HepG2 (cell line): ENCODE measurements around the gene CTNNBL1. TPM values are rescaled to one million over a fixed set of nuclear protein-coding genes. Genes with fewer than 3 reads are reported as not detected.

Experiments
- ATAC-seq: fragments of 200-7000 bp; cut with Tn5 transposase; 3 replicates; pipeline ENCODE4 v1.9.1; 2020; ENCODE audit warnings: mild to moderate bottlenecking, moderate library complexity
- BruUV-seq: library from RNA; stranded (reverse); fragments of 400-500 nt; replicated peaks from 2 replicates; lab custom pipeline; 2021; lab: Mats Ljungman, UMichigan
- CTCF ChIA-PET: fragments of 300-600 bp; formaldehyde crosslinking; extraction: SDS; loops from one replicate; lab custom pipeline; 2021; ENCODE audit warnings: low total read pairs, inconsistent platforms, low intra/inter-chr PET ratio; lab: Yijun Ruan, JAX
- POLR2A ChIA-PET: fragments of 350-600 bp; sonication (Branson Sonifier 250); formaldehyde crosslinking; loops from one replicate; lab custom pipeline; 2020; ENCODE audit warnings: antibody characterized with exemption, inconsistent platforms; lab: Yijun Ruan, JAX
- DNase-seq: peaks from one replicate; pipeline ENCODE4 v3.0.0-alpha.2; 2015; ENCODE audit warnings: low spot score
- FAIRE-seq: peaks from 3 replicates; lab custom pipeline; 2011; peaks lifted over from hg19 to GRCh38; lab: Jason Lieb, UNC
- H2AFZ ChIP-seq: one replicate; pipeline ENCODE4 v1.6.1; 2011; ENCODE audit warnings: low read length, inconsistent platforms
- H3K27ac ChIP-seq: fragments of 300-600 bp; 3 replicates; pipeline ENCODE4 v1.8.0; 2011; ENCODE audit warnings: mixed run types, mild to moderate bottlenecking, mixed read lengths, low read length, inconsistent platforms; ENCODE audit not compliant: insufficient read depth; ENCODE audit errors: extremely low read length
- H3K27me3 ChIP-seq, 2 experiments: fragments of 200-600 bp in 1 of 2; 2 replicates in 1 of 2; 3 replicates in 1 of 2; pipeline versions ENCODE4 v1.6.0 to v1.8.0; 2011; ENCODE audit warnings: low read length in 2 of 2, mild to moderate bottlenecking in 2 of 2, moderate library complexity in 2 of 2, inconsistent platforms in 1 of 2; ENCODE audit not compliant: insufficient read depth in 2 of 2, control insufficient read depth in 1 of 2
- H3K36me3 ChIP-seq, 2 experiments: fragments of 200-600 bp in 1 of 2; replicated peaks in 1 of 2; 2 replicates in 1 of 2; 3 replicates in 1 of 2; pipeline versions ENCODE4 v1.5.1 to v1.8.0; 2011; ENCODE audit warnings: low read length in 2 of 2, inconsistent platforms in 1 of 2; ENCODE audit not compliant: insufficient read depth in 2 of 2, control insufficient read depth in 1 of 2
- H3K4me1 ChIP-seq: 2 replicates; pipeline ENCODE4 v1.5.1; 2012; ENCODE audit warnings: low read length, inconsistent platforms; ENCODE audit not compliant: insufficient read depth
- H3K4me2 ChIP-seq: 2 replicates; pipeline ENCODE4 v1.6.0; 2011; ENCODE audit warnings: low read depth, low read length, inconsistent platforms
- H3K4me3 ChIP-seq, 3 experiments: fragments of 200-600 bp in 1 of 3; sonication (generic), shearing (Covaris generic) in 1 of 3; replicated peaks in 1 of 3; 2 replicates each; pipeline ENCODE4 v1.5.1; 2011 to 2016; ENCODE audit warnings: low read length in 3 of 3, inconsistent platforms in 2 of 3, low read depth in 2 of 3, mild to moderate bottlenecking in 2 of 3, control low read depth in 1 of 3, mixed read lengths in 1 of 3; ENCODE audit not compliant: insufficient read depth in 1 of 3
- H3K79me2 ChIP-seq: one replicate; pipeline ENCODE4 v1.6.1; 2011; ENCODE audit warnings: low read length, inconsistent platforms; ENCODE audit not compliant: insufficient read depth
- H3K9ac ChIP-seq: 2 replicates; pipeline ENCODE4 v1.6.0; 2011; ENCODE audit warnings: mild to moderate bottlenecking, low read depth, low read length, inconsistent platforms; ENCODE audit not compliant: insufficient read depth
- H3K9me3 ChIP-seq: 2 replicates; pipeline ENCODE4 v1.5.1; 2012; ENCODE audit warnings: mild to moderate bottlenecking, low read length
- H4K20me1 ChIP-seq: 2 replicates; pipeline ENCODE4 v1.6.0; 2011; ENCODE audit warnings: inconsistent platforms, mild to moderate bottlenecking, low read length, moderate library complexity; ENCODE audit not compliant: insufficient read depth
- GLI4 ChIP-seq: sonication (generic); formaldehyde crosslinking; IDR thresholded peaks from 2 replicates; pipeline ENCODE4 v1.5.1; 2020; ENCODE audit warnings: missing genetic modification reagents, mild to moderate bottlenecking, moderate library complexity, borderline replicate concordance
- GPN1 ChIP-seq: sonication (generic); formaldehyde crosslinking; IDR thresholded peaks from 2 replicates; pipeline ENCODE4 v1.5.1; 2020; ENCODE audit warnings: missing genetic modification reagents, borderline replicate concordance
- GZF1 ChIP-seq: sonication (generic); formaldehyde crosslinking; IDR thresholded peaks from 2 replicates; pipeline ENCODE4 v1.5.1; 2020; ENCODE audit warnings: mild to moderate bottlenecking, missing genetic modification reagents
- HIC2 ChIP-seq: sonication (generic); formaldehyde crosslinking; IDR thresholded peaks from 2 replicates; pipeline ENCODE4 v1.9.0; 2022; ENCODE audit warnings: low read depth, missing genetic modification reagents
- HNRNPL ChIP-seq: fragments of 200-400 bp; formaldehyde crosslinking; IDR thresholded peaks from 2 replicates; pipeline ENCODE4 v1.6.1; 2017; ENCODE audit warnings: mild to moderate bottlenecking, low read depth, low read length
- IRF2 ChIP-seq: IDR thresholded peaks from 2 replicates; pipeline ENCODE4 v1.6.1; 2018; ENCODE audit warnings: missing genetic modification reagents, missing compliant biosample characterization
- ISL2 ChIP-seq: sonication (generic); formaldehyde crosslinking; IDR thresholded peaks from 2 replicates; pipeline ENCODE4 v1.5.0; 2020; ENCODE audit warnings: missing genetic modification reagents
- JUN ChIP-seq: sonication (generic); formaldehyde crosslinking; IDR thresholded peaks from 2 replicates; pipeline ENCODE4 v1.4.0; 2020; ENCODE audit warnings: mild to moderate bottlenecking, missing genetic modification reagents
- NFIC ChIP-seq: IDR thresholded peaks from 2 replicates; pipeline ENCODE4 v1.6.1; 2012; ENCODE audit warnings: mild to moderate bottlenecking, low read length, inconsistent platforms
- SUZ12 ChIP-seq: fragments of 150-350 bp; IDR thresholded peaks from 2 replicates; pipeline ENCODE4 v1.6.1; 2014; ENCODE audit warnings: low read depth, low read length
- ZBTB33 ChIP-seq: sonication (generic); formaldehyde crosslinking; IDR thresholded peaks from 2 replicates; pipeline ENCODE4 v1.4.0; 2020; ENCODE audit warnings: missing genetic modification reagents
- ZNF232 ChIP-seq: sonication (generic); formaldehyde crosslinking; IDR thresholded peaks from 2 replicates; pipeline ENCODE4 v1.4.0; 2020; ENCODE audit warnings: missing genetic modification reagents, borderline replicate concordance
- ZNF501 ChIP-seq: sonication (generic); formaldehyde crosslinking; IDR thresholded peaks from 2 replicates; pipeline ENCODE4 v1.5.1; 2020; ENCODE audit warnings: mild to moderate bottlenecking, moderate library complexity, missing genetic modification reagents
- ZSCAN25 ChIP-seq: sonication (generic); formaldehyde crosslinking; IDR thresholded peaks from 2 replicates; pipeline ENCODE4 v1.8.0; 2022; ENCODE audit warnings: mild to moderate bottlenecking, missing genetic modification reagents
- WGBS: methylation state at CpG from one replicate; pipeline ENCODE4 v1.1.6; 2017; ENCODE audit warnings: low lambda C conversion rate; 5-methylcytosine and 5-hydroxymethylcytosine counted together
- in situ Hi-C: cut with HindIII; loops from 2 replicates; pipeline ENCODE4 v1.10.0; 2017; ENCODE audit warnings: low pct_unique_long_range_greater_than_20kb; ENCODE audit not compliant: extremely low pct_ligation_motif_present
- intact Hi-C: fragments of 100-400 bp; cut with micrococcal nuclease; formaldehyde crosslinking; loops from one replicate; pipeline ENCODE4 v1.10.0; 2022; ENCODE audit not compliant: unreplicated experiment
- polyA plus RNA-seq, 8 experiments: library from polyadenylated mRNA; depleted of rRNA in 3 of 8; stranded (reverse) in 7 of 8; unstranded in 1 of 8; fragments of >200 nt; fragmentation: Illumina TruSeq in 4 of 8; extraction: Trizol in 4 of 8; gene quantifications; 2 replicates each; pipeline versions ENCODE4 v1.2.1 to v1.2.3, GENCODE V29; 2011 to 2016; ENCODE audit warnings: low read depth in 4 of 8, missing spikeins in 1 of 8, mixed read lengths in 1 of 8; ENCODE audit not compliant: insufficient read depth in 1 of 8
- total RNA-seq, 5 experiments: library from RNA; depleted of rRNA; stranded (reverse); fragments of >200 nt; fragmentation: Illumina TruSeq; extraction: Trizol; gene quantifications; 2 replicates each; pipeline ENCODE4 v1.2.3, GENCODE V29; 2016; ENCODE audit warnings: low read depth in 1 of 5
- TF ChIP-seq, protein P1 (sequence below): sonication (generic); formaldehyde crosslinking; IDR thresholded peaks from 2 replicates; pipeline ENCODE4 v1.5.0; 2020; ENCODE audit warnings: mild to moderate bottlenecking, missing genetic modification reagents
- TF ChIP-seq, protein P2 (sequence below): sonication (generic); formaldehyde crosslinking; IDR thresholded peaks from 2 replicates; pipeline ENCODE4 v1.4.0; 2020; ENCODE audit warnings: missing genetic modification reagents

Gene CTNNBL1
- total and polyA plus RNA-seq, 2 of the 13 experiments (the other 11 are each of a cell fraction or from before 2014, with no cell fraction given): 49.3 to 94.6 TPM

DNA sequence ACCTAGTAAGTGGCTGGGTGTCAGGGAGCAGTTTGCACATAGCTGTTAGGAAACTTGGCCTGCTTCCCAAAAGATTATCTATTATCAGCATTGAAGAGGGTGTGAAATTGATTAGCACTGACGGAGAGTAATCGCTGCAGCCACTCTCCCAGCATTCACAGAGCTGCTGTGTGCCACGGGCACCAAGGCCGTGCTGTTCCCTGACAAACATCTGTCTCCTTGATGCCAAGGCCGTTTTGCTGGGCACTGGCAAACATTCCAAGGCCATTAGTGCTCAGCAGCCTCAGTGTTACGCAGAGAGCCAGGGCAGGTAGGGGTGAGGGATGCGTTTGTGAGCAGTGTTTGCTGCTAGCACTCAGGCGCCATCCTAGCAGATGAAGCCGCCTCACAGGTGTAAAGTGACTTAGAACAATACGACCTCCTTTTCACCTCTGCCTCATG lies 151.4 kb downstream of the CTNNBL1 start:
- H4K20me1 ChIP-seq: no peaks in the 10 kb centered on the region
- ChIA-PET POLR2A (no interaction called here), CTCF (no interaction called here)
- no peak overlapping the region for H3K4me2 ChIP-seq
- WGBS: 91% methylated on average over 10 of the region's 10 CpGs
- no peak overlapping the region for H2AFZ ChIP-seq
- no peaks in the 10 kb centered on the region for H3K27me3 ChIP-seq
- no peak overlapping the region for H3K4me3 ChIP-seq
- FAIRE-seq (no peak), ATAC-seq (no peak), DNase-seq (no peak)
- 0 out of 2 replicates have a peak, but pooled peaks cover 5% of the 10 kb centered on the region for H3K4me1 ChIP-seq
- BruUV-seq: no TSS peak
- H3K79me2 ChIP-seq: no peaks in the 10 kb centered on the region
- in situ Hi-C loops (no loop called here), intact Hi-C loops (no loop called here)
- H3K9ac ChIP-seq: no peak overlapping the region
- H3K27ac ChIP-seq: no peak overlapping the region
- H3K9me3 ChIP-seq: no peaks in the 10 kb centered on the region
- H3K36me3 ChIP-seq: peaks cover 26 to 59% of the 10 kb centered on the region in 2 experiments; a peak in 4 of 5 replicates
- no peak for TF ChIP-seq GLI4 (CRISPR knock-in tag)
- TF ChIP-seq, protein P1, sequence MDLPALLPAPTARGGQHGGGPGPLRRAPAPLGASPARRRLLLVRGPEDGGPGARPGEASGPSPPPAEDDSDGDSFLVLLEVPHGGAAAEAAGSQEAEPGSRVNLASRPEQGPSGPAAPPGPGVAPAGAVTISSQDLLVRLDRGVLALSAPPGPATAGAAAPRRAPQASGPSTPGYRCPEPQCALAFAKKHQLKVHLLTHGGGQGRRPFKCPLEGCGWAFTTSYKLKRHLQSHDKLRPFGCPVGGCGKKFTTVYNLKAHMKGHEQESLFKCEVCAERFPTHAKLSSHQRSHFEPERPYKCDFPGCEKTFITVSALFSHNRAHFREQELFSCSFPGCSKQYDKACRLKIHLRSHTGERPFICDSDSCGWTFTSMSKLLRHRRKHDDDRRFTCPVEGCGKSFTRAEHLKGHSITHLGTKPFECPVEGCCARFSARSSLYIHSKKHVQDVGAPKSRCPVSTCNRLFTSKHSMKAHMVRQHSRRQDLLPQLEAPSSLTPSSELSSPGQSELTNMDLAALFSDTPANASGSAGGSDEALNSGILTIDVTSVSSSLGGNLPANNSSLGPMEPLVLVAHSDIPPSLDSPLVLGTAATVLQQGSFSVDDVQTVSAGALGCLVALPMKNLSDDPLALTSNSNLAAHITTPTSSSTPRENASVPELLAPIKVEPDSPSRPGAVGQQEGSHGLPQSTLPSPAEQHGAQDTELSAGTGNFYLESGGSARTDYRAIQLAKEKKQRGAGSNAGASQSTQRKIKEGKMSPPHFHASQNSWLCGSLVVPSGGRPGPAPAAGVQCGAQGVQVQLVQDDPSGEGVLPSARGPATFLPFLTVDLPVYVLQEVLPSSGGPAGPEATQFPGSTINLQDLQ (CRISPR knock-in tag): no peak
- TF ChIP-seq, protein P2, sequence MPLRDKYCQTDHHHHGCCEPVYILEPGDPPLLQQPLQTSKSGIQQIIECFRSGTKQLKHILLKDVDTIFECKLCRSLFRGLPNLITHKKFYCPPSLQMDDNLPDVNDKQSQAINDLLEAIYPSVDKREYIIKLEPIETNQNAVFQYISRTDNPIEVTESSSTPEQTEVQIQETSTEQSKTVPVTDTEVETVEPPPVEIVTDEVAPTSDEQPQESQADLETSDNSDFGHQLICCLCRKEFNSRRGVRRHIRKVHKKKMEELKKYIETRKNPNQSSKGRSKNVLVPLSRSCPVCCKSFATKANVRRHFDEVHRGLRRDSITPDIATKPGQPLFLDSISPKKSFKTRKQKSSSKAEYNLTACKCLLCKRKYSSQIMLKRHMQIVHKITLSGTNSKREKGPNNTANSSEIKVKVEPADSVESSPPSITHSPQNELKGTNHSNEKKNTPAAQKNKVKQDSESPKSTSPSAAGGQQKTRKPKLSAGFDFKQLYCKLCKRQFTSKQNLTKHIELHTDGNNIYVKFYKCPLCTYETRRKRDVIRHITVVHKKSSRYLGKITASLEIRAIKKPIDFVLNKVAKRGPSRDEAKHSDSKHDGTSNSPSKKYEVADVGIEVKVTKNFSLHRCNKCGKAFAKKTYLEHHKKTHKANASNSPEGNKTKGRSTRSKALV: no peak
- no peak for TF ChIP-seq JUN
- no peak for TF ChIP-seq GPN1
- no peak for TF ChIP-seq GZF1
- TF ChIP-seq NFIC: no peak
- 0 out of 2 replicates have a peak, but pooled peaks have one; percentile 59 for TF ChIP-seq HNRNPL
- TF ChIP-seq IRF2 (CRISPR knock-in tag): no peak
- TF ChIP-seq ISL2 (CRISPR knock-in tag): no peak
- TF ChIP-seq ZBTB33 (CRISPR knock-in tag): peak; percentile 58; the same call in 1 of the 2 replicates
- no peak for TF ChIP-seq ZNF501 (CRISPR knock-in tag)
- no peak for TF ChIP-seq ZNF232 (CRISPR knock-in tag)
- TF ChIP-seq SUZ12: no peak
- peak; percentile 84; the same call in 1 of the 2 replicates for TF ChIP-seq HIC2 (CRISPR knock-in tag)
- peak; percentile 72 for TF ChIP-seq ZSCAN25
